GM19395 (cell line): ENCODE measurements around the gene CHRD.

Source experiments
- ATAC-seq: cut with Tn5 transposase; IDR thresholded peaks from one replicate; pipeline ENCODE4 v1.9.1; 2021; ENCODE audit warnings: mild to moderate bottlenecking, moderate library complexity; ENCODE audit not compliant: unreplicated experiment

Gene CHRD

DNA sequence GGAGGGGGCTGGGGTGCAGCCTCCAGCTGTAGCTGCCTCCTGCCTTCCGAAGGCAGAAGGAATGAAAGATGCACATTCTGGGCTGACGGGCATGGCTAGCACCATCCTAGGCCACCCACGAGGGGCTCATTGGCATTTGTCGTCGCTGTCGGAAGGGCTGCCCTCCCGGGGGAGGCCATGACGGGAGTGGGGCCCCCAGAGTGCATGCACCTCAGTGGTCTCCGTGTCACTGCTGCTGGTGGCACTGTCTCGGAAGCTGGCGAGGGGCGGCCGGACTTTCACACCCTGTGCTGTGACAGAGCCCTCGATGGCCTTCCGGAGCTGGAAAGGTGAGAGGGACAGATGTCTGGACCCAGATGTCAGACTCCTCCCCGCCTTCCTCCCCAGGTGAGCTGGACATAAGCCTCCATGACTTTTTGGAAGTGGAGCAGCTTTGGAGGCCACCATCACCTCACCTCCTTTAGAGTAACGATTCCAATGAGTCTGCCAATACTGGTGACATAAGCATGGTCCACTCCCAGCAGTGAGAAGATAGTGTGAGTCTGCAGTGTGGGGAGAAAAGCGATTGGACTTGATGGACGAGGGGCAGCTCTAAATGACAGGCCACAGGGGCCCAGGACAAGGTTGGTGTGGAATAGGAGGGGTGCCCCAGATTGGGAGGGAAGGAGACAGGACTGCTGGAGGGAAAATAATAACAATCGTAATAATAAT is 33.2 kb upstream of the CHRD start:
- ATAC-seq: no peak

- no peak for ATAC-seq
Observed at GRCh38 chr3:184347321-184348056, 32.4 kb upstream of the CHRD start.

DNA sequence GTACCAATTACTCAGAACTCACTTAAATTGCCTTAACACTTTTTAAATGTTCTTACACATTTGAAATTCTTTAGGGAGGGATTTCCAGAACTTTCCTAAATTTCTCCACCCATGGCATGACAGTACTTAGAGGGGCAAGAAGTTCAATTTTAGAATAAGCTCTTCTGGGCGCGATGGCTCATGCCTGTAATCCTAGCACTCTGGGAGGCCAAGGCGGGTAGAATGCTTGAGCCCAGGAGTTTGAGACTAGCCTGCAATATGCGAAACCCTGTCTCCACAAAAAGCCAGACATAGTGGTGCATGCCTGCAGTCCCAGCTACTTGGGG is 31.8 kb upstream of the CHRD start:
- ATAC-seq: no peak

- no peak for ATAC-seq
Observed at GRCh38 chr3:184349563-184350470, 30.0 kb upstream of the CHRD start.

- no peak for ATAC-seq
Observed at GRCh38 chr3:184350618-184351017, 29.2 kb upstream of the CHRD start.

DNA sequence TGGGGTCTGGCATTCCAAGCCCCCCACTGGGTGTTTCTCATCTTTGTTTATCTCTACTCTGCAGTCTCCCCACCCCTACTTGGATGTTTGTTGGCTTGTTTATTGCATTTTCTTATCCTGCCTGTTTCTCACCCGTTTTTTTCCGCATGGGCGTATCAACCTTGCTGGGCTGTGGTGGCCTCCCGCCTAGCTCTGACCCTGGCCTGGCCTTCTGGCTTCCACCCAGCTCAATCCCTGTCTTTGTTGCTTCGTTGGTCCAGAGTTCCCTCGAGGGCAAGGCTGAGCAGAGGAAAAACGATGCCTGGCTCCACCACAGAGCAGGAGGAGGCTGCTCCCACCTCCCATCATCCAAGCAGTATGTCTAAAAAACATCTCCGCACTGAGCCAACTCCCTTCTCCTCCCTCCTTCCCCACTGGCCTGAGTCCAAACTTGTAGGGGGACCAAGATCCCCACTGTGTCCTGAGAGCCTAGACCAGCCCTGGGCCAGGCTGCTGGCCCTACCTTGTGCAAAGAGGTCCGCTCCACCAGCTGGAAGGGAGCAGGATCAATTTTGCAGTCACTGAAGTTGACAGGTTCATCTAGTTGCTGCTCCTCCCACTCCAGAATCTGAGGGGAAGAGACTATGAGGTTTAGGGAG is 28.2 kb upstream of the CHRD start:
- ATAC-seq: no peak

GRCh38 chr3:184352149-184352785 is 27.6 kb upstream of the CHRD start:
- no peak for ATAC-seq

DNA sequence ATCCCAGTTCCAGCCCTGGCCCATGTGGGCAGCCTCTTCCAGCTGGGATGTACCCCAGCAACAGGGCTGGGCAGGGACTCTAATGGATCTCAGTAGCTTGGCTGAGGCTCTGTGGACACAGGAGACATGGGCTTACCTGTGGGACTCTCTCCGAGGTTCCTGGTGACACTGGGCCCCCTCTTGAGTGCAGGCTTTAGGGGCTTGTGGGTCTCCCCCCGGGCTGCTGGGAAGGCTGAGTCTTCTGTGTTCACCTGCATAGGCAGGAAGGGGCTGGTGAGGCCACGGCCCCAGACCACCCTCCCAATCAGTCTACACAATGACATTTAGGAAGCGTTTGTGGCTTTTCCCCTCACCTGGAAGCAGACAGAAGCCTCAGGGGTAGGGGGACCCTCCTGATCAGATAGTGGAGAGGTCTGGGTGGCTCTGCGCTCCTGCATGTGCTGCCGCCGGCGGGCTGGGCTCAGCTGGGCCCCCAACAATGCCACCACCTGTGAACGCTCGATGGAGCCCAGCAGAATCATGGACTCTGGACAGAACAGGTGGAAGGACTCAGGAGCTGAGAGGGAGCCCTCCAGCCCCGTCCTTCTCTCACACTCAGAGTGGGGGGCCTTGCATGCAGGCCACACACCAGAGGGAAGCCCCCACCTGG is 26.8 kb upstream of the CHRD start:
- no peak for ATAC-seq

DNA sequence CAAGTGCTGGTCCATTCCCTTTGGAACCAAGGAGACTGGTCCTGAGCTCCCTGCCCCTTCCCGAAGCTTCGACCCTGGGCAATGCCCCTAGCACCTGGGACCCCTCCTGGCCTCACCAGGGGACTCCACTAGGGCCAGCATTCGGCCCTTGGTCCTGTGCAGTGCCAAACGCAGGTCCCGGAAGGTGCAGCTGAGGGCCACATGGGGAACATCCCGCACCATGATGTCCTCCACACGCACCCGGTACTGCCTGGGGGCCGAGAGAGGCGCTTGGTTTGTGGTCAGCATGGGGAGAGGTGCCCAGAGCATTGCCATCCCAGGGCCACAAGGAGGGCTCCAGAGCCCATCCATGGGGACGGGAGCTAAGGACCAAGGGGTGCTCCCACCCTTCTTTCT is 26.3 kb upstream of the CHRD start:
- ATAC-seq: no peak

DNA sequence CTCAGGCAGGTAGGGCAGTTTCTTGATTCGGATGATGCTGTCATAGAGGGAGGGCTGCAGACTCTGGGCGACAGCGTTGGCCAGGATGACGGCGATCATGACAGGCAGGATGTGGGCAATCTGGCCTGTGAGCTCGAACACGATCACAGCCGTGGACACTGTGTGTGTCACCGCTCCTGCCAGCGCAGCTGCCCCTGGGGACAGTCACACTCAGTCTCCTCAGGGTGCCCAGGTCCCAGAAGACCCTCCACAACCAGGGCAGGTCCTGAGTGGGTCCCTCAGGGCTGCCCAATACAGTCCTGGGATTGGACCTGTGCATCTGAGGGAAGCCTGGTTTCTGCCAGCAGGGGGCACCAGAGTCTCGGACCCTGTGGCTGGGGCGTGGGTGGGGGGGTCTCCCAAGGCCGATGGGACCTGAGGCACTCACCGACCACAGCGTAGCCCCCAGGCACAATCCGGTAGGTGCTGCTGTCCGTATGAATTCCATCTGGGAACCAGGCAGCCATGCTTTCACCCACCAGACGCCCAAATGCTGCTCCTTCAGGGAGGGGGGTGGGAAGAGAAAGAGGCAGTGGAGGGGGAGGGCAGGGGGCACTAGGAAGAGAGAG is 25.6 kb upstream of the CHRD start:
- no peak for ATAC-seq

DNA sequence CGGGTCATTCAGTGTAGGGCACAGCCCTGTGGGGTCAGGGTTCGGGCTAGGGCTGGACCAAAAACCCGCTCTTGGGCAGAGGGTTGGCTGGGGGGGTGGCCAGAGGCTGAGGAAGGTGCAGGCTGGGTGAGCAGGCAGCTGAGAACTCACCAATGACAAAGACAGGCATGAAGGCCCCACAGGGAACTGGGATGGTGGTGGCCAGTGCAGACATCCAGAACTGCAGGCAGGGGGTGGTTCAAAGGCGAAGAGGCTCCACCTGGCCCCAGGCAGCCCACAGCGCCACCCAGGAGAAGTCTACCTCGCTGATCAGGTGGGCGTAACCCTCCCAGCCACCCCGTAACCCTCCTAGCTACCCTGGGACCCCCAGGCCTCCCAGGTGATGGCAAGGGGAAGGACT is 25.1 kb upstream of the CHRD start:
- no peak for ATAC-seq

DNA sequence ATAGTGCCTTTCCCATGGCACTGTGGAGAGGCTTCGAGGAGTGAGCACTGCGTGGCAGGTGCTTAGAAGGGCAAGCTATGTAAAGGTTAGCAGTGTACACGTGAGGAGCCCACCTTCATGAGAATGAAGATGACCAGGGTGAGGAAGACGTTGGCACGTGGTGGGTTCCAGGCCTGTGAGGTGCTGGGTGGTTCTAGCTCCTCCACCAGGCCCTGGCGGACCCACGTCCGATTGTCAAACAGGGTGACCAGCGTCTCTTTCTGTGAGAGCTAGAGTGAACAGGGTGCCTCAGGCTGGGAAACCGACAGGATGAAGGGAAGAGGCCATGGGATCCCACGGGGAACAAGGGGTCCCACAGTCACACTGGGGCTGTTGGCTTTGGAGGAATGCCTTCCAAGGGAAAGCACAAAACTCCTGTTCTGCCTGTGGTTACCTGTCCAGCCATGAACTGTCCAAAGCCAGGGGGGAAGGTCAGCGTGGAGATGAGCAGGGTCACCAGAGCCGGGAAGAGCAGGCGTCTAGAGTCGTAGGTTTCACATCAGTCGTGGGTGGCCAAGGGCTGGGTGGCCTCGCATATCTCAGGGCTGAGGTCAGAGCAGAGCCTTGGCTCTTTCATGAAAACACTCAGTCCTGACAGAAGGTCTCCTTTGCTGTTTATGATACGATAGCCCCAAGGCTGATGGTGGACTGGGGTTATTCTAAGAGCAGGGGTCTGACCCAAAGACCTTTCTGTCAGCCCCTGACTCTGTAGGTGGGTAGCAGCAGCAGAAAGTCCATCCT is 24.4 kb upstream of the CHRD start:
- ATAC-seq: no peak

DNA sequence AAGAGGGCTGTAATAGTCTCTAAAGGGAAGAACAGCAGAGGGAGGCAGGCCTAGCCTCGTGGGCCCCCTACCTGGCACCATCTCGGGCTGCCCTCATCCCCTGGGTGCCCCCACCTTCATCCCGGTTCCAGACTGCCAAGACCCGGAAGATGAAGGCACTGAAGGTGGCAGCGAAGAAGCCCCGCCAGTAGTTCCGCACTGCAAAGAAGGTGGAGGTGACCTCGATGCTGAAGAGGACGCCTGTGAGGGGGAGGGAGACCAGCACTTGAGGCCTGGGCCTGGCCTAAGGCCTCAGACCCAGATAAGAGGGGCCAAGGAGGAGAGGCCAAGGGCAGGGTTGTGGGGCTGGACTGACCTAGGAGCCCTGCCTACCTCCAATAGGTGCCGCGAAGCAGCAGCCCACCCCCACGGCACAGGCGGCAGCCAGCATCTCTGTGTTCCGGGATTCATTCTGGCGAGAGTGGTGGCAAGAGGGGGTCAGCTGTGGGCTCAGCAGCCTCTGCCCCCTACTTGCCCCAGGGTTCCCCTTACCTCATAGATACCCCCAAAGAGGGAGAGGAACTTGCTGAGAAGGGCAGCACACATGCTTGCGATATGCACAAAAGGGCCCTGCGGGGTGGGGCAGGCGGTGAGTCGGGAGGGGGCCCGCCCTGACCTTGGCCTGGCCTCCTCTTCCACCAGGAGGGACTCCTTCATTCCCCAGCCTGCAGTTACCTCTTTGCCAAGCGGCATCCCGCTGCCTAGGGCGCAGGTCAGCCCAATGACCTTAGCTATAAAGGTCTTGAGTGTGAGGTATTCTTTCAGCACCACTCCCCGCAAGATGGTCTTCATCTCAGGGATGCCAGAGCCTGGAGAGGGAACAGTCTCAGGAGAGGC is 22.4 kb upstream of the CHRD start:
- ATAC-seq: no peak

DNA sequence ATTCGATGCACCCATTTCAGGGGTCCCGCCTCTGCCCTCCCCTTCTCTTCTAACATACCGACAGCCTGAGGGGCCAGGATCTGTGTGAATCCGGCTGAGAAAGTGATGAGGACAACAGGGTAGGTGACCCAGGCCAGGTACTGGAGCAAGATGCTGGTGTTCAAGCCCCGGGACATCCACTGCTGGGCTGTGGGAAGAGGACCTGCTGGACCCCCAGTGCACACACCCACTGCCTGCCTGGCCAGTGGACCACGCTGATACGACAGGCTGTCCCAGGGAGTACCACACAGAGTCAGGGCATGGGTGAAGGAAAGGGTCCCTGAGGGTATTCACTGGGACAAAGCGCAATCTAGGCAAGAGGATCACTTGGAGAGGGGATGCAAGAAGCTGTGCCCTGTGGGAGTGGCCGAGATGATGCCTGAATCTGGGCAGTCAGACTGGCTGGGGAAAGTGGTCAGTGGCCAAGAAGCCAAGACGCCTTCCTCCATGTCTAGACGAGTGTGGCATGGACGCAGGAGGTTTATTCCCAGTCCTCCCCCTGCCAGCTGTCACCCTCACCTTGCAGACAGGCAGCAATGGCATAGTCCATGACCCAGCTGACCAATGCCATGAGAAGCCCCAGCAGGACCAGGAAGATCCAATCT is 21.6 kb upstream of the CHRD start:
- no peak for ATAC-seq

DNA sequence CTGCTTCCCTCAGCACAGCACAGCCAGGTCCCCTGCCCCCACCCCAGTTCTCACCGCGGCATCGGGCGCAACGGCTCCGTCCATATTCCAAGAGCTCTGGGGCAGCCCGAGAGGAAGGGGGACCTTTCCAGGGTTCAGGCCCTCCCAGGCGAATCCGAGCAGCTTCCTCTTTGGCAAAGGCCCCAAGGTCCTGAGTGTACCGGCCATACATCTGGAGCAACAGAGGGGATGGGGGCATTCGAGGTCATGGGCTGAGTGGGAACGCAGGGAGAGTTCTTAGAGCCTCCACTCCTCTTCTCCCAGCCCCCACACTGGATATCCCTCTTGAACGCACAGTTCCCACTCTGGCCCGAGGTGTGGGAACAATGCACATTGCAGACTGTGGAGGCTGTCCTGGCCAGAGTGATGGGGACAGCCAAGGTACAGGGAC is 20.9 kb upstream of the CHRD start:
- ATAC-seq: no peak

DNA sequence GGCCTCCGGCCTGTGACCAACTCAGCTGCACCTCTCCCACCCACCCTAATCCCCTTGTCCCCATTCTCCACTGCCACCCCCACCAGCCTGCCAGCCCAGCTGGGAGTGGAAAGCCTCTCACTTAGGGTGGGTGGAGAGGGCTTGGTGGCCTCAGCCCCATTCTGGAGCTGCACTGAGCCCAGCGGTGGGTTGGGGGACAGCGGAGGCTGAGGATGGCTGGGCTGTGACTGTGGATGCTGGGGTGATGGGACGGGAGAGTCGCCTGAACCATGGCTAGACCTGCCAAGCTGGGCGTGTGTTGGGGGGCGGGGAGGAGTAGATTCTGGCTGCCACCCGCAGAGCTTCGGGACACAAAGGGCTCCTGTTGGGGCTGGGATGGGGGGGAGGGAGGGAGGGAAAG is 20.2 kb upstream of the CHRD start:
- no peak for ATAC-seq

- ATAC-seq: no peak
Observed at GRCh38 chr3:184360070-184360928, 19.6 kb upstream of the CHRD start.
